GM10266 (cell line): Measurements from ENCODE around the gene VSX2.

Experiments
- DNase-seq: peaks from one replicate; pipeline ENCODE4 v3.0.0; 2012; ENCODE audit errors: extremely low spot score
- TF ChIP-seq, protein P1 (sequence below): IDR thresholded peaks from 2 replicates; pipeline ENCODE4 v1.5.1; 2012; ENCODE audit warnings: mild to moderate bottlenecking, low read depth; ENCODE audit not compliant: control insufficient read depth, insufficient read depth; ENCODE audit errors: missing control alignments

VSX2 gene

DNA sequence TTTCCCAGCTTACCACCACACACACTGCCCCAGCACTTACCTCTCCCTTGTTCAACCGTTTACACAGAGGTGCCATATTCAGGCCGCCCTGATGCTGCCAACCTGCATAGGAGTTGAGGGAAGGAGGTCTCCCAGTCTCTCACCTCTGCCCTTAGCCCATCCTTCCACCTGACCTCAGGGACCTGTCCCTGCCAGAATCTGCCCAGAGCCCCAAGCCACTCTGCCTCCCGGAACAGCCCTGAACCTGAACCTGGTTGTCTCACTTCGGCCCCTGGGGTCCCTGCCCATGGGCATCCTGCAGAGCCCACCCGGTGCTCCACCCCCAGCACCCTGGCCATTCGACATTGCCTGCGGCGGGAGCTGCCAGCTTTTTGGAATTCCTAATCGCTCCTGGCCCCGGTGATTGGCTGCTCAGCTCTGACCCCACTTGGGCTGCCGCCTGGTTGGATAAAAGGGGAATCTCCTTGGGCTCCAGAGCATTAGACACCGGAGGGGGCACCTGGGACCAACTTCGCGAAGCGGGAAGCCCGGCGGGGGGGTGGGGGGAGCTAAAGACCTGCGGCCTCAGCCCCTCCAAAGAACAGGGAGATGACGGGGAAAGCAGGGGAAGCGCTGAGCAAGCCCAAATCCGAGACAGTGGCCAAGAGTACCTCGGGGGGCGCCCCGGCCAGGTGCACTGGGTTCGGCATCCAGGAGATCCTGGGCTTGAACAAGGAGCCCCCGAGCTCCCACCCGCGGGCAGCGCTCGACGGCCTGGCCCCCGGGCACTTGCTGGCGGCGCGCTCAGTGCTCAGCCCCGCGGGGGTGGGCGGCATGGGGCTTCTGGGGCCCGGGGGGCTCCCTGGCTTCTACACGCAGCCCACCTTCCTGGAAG, at the start of gene VSX2:
Gene VSX2 (plus strand): TSS at position 476 of the 874 bp plus-strand sequence. CDS start 113 bp downstream, at position 589.
- TF ChIP-seq, protein P1, sequence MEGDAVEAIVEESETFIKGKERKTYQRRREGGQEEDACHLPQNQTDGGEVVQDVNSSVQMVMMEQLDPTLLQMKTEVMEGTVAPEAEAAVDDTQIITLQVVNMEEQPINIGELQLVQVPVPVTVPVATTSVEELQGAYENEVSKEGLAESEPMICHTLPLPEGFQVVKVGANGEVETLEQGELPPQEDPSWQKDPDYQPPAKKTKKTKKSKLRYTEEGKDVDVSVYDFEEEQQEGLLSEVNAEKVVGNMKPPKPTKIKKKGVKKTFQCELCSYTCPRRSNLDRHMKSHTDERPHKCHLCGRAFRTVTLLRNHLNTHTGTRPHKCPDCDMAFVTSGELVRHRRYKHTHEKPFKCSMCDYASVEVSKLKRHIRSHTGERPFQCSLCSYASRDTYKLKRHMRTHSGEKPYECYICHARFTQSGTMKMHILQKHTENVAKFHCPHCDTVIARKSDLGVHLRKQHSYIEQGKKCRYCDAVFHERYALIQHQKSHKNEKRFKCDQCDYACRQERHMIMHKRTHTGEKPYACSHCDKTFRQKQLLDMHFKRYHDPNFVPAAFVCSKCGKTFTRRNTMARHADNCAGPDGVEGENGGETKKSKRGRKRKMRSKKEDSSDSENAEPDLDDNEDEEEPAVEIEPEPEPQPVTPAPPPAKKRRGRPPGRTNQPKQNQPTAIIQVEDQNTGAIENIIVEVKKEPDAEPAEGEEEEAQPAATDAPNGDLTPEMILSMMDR, result no peak
- DNase-seq, result no peak

- TF ChIP-seq, protein P1, result no peak
- DNase-seq, result no peak
Measured at GRCh38 chr14:74190927-74191575, 48.2 kb upstream of the VSX2 start.

- no peak for DNase-seq
- TF ChIP-seq, protein P1, result no peak
Measured at GRCh38 chr14:74194506-74195274, 44.6 kb upstream of the VSX2 start.

GRCh38 chr14:74195623-74196022, 43.6 kb upstream of the VSX2 start:
- DNase-seq, result no peak
- TF ChIP-seq, protein P1, result no peak

- TF ChIP-seq, protein P1, result no peak
- no peak for DNase-seq
Measured at GRCh38 chr14:74198441-74199234, 40.6 kb upstream of the VSX2 start.

- DNase-seq, result no peak
- TF ChIP-seq, protein P1, result no peak
Measured at GRCh38 chr14:74202113-74202512, 37.1 kb upstream of the VSX2 start.
